ENCODE measurements around the gene OR4D1.
A peak's percentile ranks its signal among the peaks of the same experiment; 100 is the strongest.
"Not testable (repeated sequence)": the region's sequence is repeated elsewhere in the genome, so short reads cannot be mapped to it uniquely, and the experiment has no call there.

OR4D1 gene

DNA sequence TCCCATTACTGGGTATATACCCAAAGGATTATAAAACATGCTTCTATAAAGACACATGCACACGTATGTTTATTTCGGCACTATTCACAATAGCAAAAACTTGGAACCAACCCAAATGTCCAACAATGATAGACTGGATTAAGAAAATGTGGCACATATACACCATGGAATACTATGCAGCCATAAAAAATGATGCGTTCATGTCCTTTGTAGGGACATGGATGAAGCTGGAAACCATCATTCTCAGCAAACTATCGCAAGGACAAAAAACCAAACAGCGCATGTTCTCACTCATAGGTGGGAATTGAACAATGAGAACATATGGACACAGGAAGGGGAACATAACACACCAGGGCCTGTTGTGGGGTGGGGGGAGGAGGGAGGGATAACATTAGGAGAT is 15.5 kb upstream of the OR4D1 start:
- H3K27me3 Mint-ChIP-seq; DNase-seq; H3K4me1 Mint-ChIP-seq; H3K4me3 Mint-ChIP-seq; H3K9me3 Mint-ChIP-seq; H3K36me3 Mint-ChIP-seq (ENCODE audit: low read depth); H3K27ac Mint-ChIP-seq; ATAC-seq: not testable (repeated sequence)

DNA sequence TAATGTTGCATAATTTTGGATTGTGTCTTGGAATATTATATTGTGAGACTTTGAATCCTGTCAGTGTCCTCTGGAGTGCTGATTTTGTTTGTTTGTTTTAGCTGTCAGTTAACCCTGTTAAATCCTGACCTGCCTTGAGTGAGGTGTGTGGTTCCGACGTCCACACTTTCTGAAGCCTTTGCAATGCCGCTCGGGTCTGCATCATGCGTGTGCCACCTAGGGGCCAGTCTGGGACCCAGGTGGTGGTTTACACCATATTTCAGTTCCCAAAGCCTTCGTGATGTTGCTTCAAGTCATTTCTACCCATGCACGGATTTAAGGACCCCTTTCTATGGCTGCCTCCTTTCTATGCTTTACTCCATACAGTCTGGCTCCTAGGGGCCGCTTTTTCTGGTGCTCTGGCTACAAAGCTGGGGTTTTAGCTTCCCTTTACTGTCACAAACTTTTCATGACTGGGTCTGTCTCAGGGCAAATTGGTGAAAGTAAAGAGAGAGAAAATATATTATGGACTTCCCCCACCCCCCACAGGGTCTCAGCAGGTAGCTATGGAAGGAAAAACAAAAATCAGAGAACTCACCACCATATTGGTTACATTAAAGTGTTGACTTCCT is 11.4 kb upstream of the OR4D1 start:
- no peak overlapping the region for H3K27ac Mint-ChIP-seq
- H3K4me3 Mint-ChIP-seq: no peak overlapping the region
- H3K9me3 Mint-ChIP-seq: peaks cover 8% of the 10 kb centered on the region
- no peak for DNase-seq
- ATAC-seq: no peak
- peaks cover 3% of the 10 kb centered on the region for H3K27me3 Mint-ChIP-seq
- H3K4me1 Mint-ChIP-seq: no peaks in the 10 kb centered on the region
- no peaks in the 10 kb centered on the region for H3K36me3 Mint-ChIP-seq (ENCODE audit: low read depth)

DNA sequence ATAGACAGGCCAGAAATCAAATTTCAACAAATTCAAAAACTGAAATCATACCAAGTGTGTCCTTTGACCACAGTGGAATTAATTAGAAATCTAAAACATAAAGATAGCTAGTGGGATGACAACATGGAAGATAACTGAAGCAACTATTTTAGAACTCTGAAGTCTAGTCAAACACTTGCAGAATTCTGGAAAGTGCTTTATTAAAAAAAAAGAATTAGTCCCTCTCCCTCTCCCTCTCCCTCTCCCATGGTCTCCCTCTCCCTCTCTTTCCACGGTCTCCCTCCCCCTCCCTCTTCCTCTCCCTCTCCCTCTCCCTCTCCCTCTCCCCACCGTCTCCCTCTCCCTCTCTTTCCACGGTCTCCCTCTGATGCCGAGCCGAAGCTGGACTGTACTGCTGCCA is 6.7 kb upstream of the OR4D1 start:
- Mint-ChIP-seq H3K36me3 (ENCODE audit: low read depth) (peaks cover 9% of the 10 kb centered on the region), H3K27ac (no peak overlapping the region), H3K4me1 (no peaks in the 10 kb centered on the region), H3K27me3 (no peaks in the 10 kb centered on the region), H3K9me3 (peaks cover 33% of the 10 kb centered on the region), H3K4me3 (no peak overlapping the region)
- ATAC-seq (no peak), DNase-seq (no peak)

DNA sequence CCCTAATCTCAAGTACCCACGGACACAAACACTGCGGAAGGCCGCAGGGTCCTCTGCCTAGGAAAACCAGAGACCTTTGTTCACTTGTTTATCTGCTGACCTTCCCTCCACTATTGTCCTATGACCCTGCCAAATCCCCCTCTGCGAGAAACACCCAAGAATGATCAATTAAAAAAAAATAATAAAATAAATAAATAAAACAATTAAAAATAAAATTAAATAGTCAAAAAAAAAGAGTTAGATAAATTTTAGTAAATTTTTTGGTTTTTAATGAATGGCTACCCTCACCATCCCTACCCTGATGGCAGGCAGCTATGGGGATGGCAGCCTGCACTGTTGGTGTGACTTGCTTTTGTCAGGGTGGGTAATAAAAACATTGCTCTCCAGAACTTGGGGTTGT is 4.8 kb upstream of the OR4D1 start:
- H3K4me1 Mint-ChIP-seq, H3K27me3 Mint-ChIP-seq, ATAC-seq, H3K27ac Mint-ChIP-seq, DNase-seq, H3K4me3 Mint-ChIP-seq: not testable (repeated sequence)
- peaks cover 29% of the 10 kb centered on the region for H3K9me3 Mint-ChIP-seq
- H3K36me3 Mint-ChIP-seq (ENCODE audit: low read depth): peaks cover 11% of the 10 kb centered on the region

DNA sequence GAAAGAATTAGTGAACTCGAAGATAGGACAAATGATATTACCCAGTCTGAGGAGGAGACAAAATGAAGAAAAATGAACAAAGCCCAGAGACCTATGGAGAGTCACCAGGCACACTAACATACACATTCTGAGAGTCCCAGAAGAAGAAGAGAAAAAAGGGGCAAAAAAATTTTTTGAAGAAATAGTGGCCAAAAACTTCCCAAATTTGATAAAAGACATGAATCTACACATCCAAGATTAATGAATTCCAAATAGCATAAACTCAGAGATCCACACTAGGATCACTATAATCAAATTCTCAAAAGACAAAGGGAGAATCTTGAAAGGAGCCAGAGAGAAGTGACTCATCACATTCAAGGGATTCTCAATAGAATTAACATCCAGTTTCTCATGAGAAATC is 3.4 kb upstream of the OR4D1 start:
- peaks cover 29% of the 10 kb centered on the region for H3K9me3 Mint-ChIP-seq
- DNase-seq (no peak), ATAC-seq (no peak)
- no peak overlapping the region for H3K27ac Mint-ChIP-seq
- peaks cover 11% of the 10 kb centered on the region for H3K36me3 Mint-ChIP-seq (ENCODE audit: low read depth)
- no peak overlapping the region for H3K4me3 Mint-ChIP-seq
- H3K4me1 Mint-ChIP-seq: no peaks in the 10 kb centered on the region
- no peaks in the 10 kb centered on the region for H3K27me3 Mint-ChIP-seq

DNA sequence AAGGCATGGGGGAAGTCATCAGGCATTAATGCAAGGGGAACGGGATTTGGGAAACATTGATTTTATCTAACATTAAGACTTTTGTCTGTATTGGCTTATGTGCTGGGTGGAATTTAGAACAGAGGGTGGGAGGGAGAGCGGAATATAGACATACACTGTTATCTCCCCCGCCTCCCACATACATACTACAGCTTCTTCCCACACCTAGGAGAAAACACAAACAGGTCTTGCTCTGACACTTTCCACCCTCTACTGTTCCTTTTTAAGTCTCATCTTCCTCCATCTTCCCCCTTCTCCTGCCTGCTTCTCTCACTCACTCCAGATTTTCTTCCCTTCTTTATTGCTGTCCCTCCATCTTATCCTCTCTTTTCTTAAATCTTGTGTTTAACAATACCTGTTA is 425 bp downstream of the OR4D1 start:
- Mint-ChIP-seq H3K9me3 (peaks cover 28% of the 10 kb centered on the region), H3K27ac (no peak overlapping the region), H3K4me1 (peaks cover 19% of the 10 kb centered on the region), H3K4me3 (no peak overlapping the region), H3K27me3 (no peaks in the 10 kb centered on the region), H3K36me3 (ENCODE audit: low read depth) (peaks cover 11% of the 10 kb centered on the region)
- DNase-seq (no peak), ATAC-seq (no peak)

DNA sequence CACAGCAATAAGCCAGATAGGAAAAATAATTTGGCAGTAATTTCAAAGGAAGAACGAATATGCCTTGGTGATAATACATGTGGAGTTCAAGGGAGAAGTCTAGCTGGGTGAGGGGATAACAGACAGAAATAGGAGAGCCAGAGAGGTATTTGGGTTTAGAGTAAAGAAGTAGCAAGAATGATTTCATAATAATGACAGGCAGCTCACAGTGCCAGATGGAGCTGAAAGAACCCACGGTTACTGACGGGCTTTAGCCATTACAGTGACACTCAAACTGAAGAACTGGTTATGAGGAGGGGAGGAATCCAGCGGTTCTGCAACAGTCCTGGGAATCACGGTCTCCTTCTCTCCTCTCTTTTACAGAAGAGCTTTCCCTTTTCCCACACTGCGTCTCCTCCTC is 2.2 kb downstream of the OR4D1 start:
- H3K4me1 Mint-ChIP-seq: peaks cover 36% of the 10 kb centered on the region
- H3K36me3 Mint-ChIP-seq (ENCODE audit: low read depth): peaks cover 8% of the 10 kb centered on the region
- H3K27me3 Mint-ChIP-seq: no peaks in the 10 kb centered on the region
- no peak overlapping the region for H3K27ac Mint-ChIP-seq
- H3K9me3 Mint-ChIP-seq: peaks cover 12% of the 10 kb centered on the region
- no peak overlapping the region for H3K4me3 Mint-ChIP-seq
- ATAC-seq: no peak
- DNase-seq: no peak

DNA sequence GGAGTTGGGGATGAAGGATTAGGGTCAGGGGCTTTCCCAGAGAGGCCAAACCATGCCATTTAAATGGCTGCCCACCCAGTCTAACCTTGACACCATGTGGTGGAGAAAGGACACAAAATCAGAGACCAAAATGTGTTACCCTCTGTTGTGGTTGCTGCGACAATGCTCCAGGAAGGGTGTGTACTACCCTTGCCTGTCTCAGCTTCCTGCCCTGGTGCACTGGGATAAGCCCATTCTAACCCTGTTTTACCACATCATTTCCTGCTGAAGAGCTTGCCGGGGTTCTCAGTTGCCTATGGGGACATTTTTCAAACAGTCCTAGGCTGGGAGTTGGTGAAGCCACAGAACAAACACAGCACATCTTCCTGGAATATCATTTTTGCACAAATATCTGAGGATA is 4.9 kb downstream of the OR4D1 start:
- Mint-ChIP-seq H3K4me1 (peaks cover 55% of the 10 kb centered on the region), H3K9me3 (no peaks in the 10 kb centered on the region), H3K4me3 (peak overlapping the region; percentile 28), H3K27me3 (no peaks in the 10 kb centered on the region), H3K27ac (peak overlapping the region; percentile 63), H3K36me3 (ENCODE audit: low read depth) (peaks cover 1% of the 10 kb centered on the region)
- ATAC-seq: peak; percentile 83
- peak; percentile 40 for DNase-seq

DNA sequence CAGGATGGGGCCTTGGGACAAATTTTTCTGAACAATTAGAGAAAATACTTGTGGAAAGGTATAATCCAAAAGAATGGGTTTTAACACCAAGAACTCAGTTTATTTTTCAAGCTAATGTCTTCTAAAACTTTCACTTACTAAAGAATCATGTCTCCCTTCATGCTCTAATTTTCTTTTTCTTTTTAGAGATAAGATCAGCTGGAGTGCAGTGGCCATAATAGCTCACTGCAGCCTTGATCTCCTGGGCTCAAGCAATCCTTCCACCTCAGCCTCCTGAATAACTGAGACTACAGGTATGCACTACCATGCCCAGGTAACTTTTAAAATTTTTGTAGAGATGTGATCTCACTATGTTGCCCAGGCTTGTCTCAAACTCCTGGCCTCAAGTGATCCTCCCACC is 5.5 kb downstream of the OR4D1 start:
- Mint-ChIP-seq H3K27ac (peak overlapping the region; percentile 63), H3K36me3 (ENCODE audit: low read depth) (peaks cover 1% of the 10 kb centered on the region), H3K4me1 (peaks cover 57% of the 10 kb centered on the region), H3K27me3 (no peaks in the 10 kb centered on the region), H3K9me3 (no peaks in the 10 kb centered on the region), H3K4me3 (no peak overlapping the region)
- no peak for DNase-seq
- no peak for ATAC-seq

DNA sequence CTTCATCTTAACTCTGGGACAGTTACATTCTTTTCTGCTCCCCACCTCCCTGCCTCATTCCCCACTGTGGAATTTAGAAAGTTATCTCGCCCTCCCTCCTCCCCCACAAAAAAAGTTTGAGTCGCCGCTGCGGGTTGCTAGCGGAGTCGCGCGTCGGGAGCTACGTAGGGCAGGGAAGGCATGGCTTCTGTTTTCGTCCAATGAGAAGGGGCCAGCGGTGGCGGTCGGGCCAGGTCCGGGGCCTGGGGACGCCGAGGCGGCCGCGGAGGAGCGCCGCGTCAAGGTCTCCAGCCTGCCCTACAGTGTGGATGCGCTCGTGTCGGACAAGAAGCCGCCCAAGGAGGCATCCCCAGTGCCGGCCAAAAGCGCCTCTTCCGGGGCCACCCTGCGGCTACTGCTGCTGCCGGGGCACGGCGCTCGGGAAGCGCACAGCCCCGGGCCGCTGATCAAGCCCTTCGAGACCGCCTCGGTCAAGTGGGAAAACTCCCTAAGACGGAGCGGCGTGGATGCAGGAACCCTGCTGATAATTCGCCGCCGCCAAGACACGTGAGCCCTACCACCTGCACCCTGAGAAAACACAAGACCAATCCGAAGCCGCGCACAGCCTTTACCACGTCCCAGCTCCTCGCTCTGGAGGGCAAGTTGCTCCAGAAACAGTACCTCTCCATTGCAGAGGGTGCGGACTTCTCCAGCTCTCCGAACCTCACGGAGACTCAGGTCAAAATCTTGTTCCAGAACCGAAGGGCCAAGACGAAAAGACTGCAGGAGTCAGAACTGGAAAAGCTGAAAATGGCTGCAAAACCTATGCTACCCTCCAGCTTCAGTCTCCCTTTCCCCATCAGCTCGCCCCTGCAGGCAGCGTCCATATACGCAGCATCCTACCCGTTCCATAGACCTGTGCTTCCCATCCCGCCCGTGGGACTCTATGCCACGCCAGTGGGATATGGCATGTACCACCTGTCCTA is 8.9 kb downstream of the OR4D1 start:
- ATAC-seq (peak; percentile 83), DNase-seq (peak; percentile 66)
- H3K27me3 Mint-ChIP-seq: no peaks in the 10 kb centered on the region

DNA sequence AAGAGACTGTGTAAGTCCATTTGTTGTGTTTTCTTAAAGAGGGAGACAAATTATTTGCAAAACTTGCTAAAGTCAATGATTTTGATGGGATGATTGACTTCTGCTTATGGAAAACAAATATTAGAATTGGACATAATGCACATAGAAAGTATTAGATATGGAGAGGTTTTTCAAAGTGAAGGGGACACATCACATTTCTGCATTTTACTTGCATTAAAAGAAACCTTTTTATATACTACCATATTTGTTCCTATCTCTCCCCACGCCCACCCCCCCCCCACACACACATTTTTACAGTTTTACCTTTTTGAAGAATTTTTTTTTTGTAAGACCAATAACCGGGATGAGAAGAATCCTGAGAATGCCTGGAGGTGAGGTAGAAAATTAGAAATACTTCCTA is 10.0 kb downstream of the OR4D1 start:
- Mint-ChIP-seq H3K27me3 (no peaks in the 10 kb centered on the region), H3K4me1 (peaks cover 42% of the 10 kb centered on the region), H3K27ac (no peak overlapping the region), H3K4me3 (no peak overlapping the region), H3K36me3 (ENCODE audit: low read depth) (peaks cover 1% of the 10 kb centered on the region), H3K9me3 (peaks cover 4% of the 10 kb centered on the region)
- no peak for ATAC-seq
- DNase-seq: no peak

More for the DNA sequence above, 8.9 kb downstream of the OR4D1 start:
- Mint-ChIP-seq H3K4me1 (peaks cover 53% of the 10 kb centered on the region), H3K4me3 (peak overlapping the region; percentile 87), H3K36me3 (ENCODE audit: low read depth) (peaks cover 1% of the 10 kb centered on the region), H3K9me3 (peaks cover 4% of the 10 kb centered on the region), H3K27ac (peak overlapping the region; percentile 75)

DNA sequence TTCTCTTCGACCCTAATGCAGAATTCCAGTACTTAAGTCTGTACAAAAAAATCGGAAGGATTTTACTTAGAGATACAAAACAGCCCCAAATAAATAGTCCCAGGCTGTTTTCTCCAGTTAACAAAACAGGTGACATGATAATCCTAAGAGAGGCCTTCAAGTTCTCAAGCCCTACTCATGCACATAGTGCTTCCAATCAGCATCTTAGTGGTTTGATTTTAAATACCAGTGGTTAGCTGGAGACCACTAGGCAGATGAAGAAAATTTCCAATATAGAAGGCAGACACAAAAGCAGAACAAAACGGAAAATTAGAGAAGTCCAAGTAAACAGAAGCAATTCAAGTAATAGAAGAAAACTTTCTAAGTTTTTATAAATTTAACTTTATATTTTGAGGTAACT is 13.4 kb downstream of the OR4D1 start:
- no peak overlapping the region for H3K4me3 Mint-ChIP-seq
- no peak for ATAC-seq
- no peak overlapping the region for H3K27ac Mint-ChIP-seq
- no peak for DNase-seq
- peaks cover 4% of the 10 kb centered on the region for H3K9me3 Mint-ChIP-seq
- no peaks in the 10 kb centered on the region for H3K36me3 Mint-ChIP-seq (ENCODE audit: low read depth)
- H3K4me1 Mint-ChIP-seq: peaks cover 11% of the 10 kb centered on the region
- H3K27me3 Mint-ChIP-seq: peaks cover 2% of the 10 kb centered on the region

DNA sequence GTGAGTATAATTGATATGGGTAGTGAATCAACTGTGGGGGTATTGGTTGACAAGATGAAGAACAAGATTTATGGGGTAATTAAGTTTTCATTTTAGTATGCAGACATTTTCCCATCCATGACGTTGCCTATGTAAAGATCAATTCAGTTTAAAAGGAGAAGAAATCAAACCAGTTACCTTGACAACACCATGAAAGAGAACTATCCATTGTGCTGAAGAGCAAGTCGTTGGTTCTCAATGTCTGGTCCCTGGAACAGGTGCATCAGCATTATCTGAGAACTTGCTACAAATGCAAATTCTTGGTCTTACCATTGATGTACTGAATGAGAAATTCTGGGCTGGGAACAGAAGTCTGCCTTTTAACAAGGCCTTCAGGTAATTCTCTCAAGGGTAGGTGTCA is 17.8 kb downstream of the OR4D1 start:
- H3K27ac Mint-ChIP-seq: no peak overlapping the region
- no peak for ATAC-seq
- no peak for DNase-seq
- H3K36me3 Mint-ChIP-seq (ENCODE audit: low read depth): no peaks in the 10 kb centered on the region
- no peak overlapping the region for H3K4me3 Mint-ChIP-seq
- peaks cover 2% of the 10 kb centered on the region for H3K27me3 Mint-ChIP-seq
- peaks cover 24% of the 10 kb centered on the region for H3K4me1 Mint-ChIP-seq
- H3K9me3 Mint-ChIP-seq: no peaks in the 10 kb centered on the region

DNA sequence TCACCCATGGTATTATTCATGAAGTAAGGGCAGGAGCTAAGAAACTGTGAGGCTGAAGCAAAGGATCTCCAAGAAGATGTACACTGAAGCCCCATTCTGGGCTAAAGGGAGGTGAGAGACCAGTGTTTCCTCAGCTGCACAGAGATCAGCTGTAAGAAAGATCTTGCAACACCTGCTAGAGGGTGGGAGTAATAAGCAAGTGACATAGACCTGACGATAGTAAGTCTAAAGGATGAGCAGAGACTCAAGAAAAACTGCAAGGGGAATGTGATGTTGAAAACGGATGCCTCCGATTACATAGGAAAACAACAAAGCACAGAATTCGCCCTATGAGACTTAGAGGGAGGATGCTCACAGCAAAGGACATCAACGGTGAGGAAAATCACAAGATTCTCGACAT is 18.5 kb downstream of the OR4D1 start, which contains the start of gene OR4D2:
Gene OR4D2, plus strand, starts transcription at position 301 of the 400 bp plus-strand sequence. CDS start 2,674 bp downstream, outside the sequence.
- Mint-ChIP-seq H3K27me3 (peaks cover 2% of the 10 kb centered on the region), H3K9me3 (no peaks in the 10 kb centered on the region), H3K4me3 (no peak within 1 kb of the TSS), H3K36me3 (ENCODE audit: low read depth) (no peaks in the 10 kb centered on the region), H3K27ac (no peak within 1 kb of the TSS), H3K4me1 (peaks cover 29% of the 10 kb centered on the region)
- no peak for DNase-seq
- no peak for ATAC-seq

DNA sequence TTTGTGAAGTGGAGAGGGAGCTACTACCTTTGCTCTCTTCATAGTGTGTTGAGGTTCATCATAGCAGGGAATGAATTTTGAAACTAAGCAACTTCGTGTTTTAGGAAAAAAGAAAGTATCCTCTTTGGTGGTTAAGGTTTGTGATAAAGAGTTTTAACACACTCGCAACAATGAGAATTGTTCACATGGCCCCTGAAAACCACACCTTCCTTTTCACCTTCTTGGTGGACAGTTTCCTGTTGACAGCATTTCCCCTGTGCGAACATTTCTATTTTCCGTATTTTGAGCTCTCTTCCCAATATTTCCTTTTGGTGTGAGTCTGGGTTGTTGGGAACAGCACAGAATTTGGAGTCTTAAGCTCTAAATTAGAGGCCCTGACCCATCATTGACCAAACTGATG is 22.4 kb downstream of the OR4D1 start:
- ATAC-seq: no peak
- H3K27ac Mint-ChIP-seq: peak overlapping the region; percentile 47
- peaks cover 37% of the 10 kb centered on the region for H3K4me1 Mint-ChIP-seq

More for the DNA sequence above, 22.4 kb downstream of the OR4D1 start:
- Mint-ChIP-seq H3K36me3 (ENCODE audit: low read depth) (no peaks in the 10 kb centered on the region), H3K4me3 (no peak overlapping the region), H3K9me3 (no peaks in the 10 kb centered on the region), H3K27me3 (no peaks in the 10 kb centered on the region)
- DNase-seq: no peak
